Calu3 (cell line): ENCODE data around the gene KRT75. TPM values are rescaled to one million over a fixed set of nuclear protein-coding genes. Genes with fewer than 3 reads are reported as not detected.

Source experiments
- BruUV-seq: library from RNA; stranded (reverse); fragments of 400-500 nt; replicated peaks from 2 replicates; lab custom pipeline; 2021; lab: Mats Ljungman, UMichigan
- CTCF ChIA-PET: fragments of 300-600 bp; sonication (Branson Sonifier 250); formaldehyde crosslinking; loops from one replicate; lab custom pipeline; 2022; ENCODE audit warnings: antibody characterized with exemption; lab: Charles Lee
- DNase-seq: peaks from one replicate; pipeline ENCODE4 v3.0.0; 2022
- H3K27ac Mint-ChIP-seq: one replicate; pipeline ENCODE4 v1.8.0; 2022; ENCODE audit warnings: mixed read lengths; ENCODE audit not compliant: unreplicated experiment
- H3K27me3 Mint-ChIP-seq: one replicate; pipeline ENCODE4 v1.8.0; 2022; ENCODE audit warnings: mixed read lengths; ENCODE audit not compliant: unreplicated experiment
- H3K36me3 Mint-ChIP-seq: one replicate; pipeline ENCODE4 v1.8.0; 2022; ENCODE audit warnings: mild to moderate bottlenecking, moderate library complexity, mixed read lengths; ENCODE audit not compliant: insufficient read depth, unreplicated experiment
- H3K4me1 Mint-ChIP-seq: one replicate; pipeline ENCODE4 v1.8.0; 2022; ENCODE audit warnings: mild to moderate bottlenecking, low read depth, mixed read lengths; ENCODE audit not compliant: unreplicated experiment
- H3K4me3 Mint-ChIP-seq: one replicate; pipeline ENCODE4 v1.8.0; 2022; ENCODE audit warnings: mild to moderate bottlenecking, low read depth, moderate library complexity, mixed read lengths; ENCODE audit not compliant: unreplicated experiment
- H3K9me3 Mint-ChIP-seq: one replicate; pipeline ENCODE4 v1.8.0; 2022; ENCODE audit warnings: low read depth, mixed read lengths; ENCODE audit not compliant: unreplicated experiment
- CTCF ChIP-seq: fragments of 200-600 bp; IDR thresholded peaks from one replicate; pipeline ENCODE4 v1.8.0; 2022; ENCODE audit warnings: antibody characterized with exemption; ENCODE audit not compliant: unreplicated experiment
- intact Hi-C: fragments of 100-400 bp; cut with micrococcal nuclease; formaldehyde crosslinking; loops from one replicate; pipeline ENCODE4 v1.10.0; 2022; ENCODE audit not compliant: unreplicated experiment
- total RNA-seq: library from RNA; stranded (reverse); gene quantifications from 2 replicates; pipeline ENCODE4 v1.2.3, GENCODE V29; 2022

Gene KRT75
- total RNA-seq, 1 experiment from 2014 or later, result not detected

- no TSS peak for BruUV-seq
- Mint-ChIP-seq H3K36me3 (no peaks in the 10 kb centered on the region), H3K9me3 (no peaks in the 10 kb centered on the region), H3K27me3 (peaks cover 49% of the 10 kb centered on the region), H3K27ac (no peak overlapping the region), H3K4me3 (no peak overlapping the region), H3K4me1 (no peaks in the 10 kb centered on the region)
- CTCF ChIA-PET, result interaction anchor here (0.7 kb wide), 1 partner anchor 394 kb away, joined by 4 read pairs; no protein-coding TSS in a partner anchor
- no peak for DNase-seq
- intact Hi-C loops, result no loop called here
- no peak for TF ChIP-seq CTCF
Observed at GRCh38 chr12:52423661-52424500, 10.3 kb downstream of the KRT75 start.

GRCh38 chr12:52423035-52423434, 11.1 kb downstream of the KRT75 start:
- BruUV-seq, result no TSS peak
- H3K27ac Mint-ChIP-seq, result no peak overlapping the region

GRCh38 chr12:52419656-52420055, 14.5 kb downstream of the KRT75 start:
- Mint-ChIP-seq H3K9me3 (no peaks in the 10 kb centered on the region), H3K27ac (no peak overlapping the region)
- DNase-seq, result no peak

More at GRCh38 chr12:52423035-52423434, 11.1 kb downstream of the KRT75 start:
- no peaks in the 10 kb centered on the region for H3K4me1 Mint-ChIP-seq
- no peak for DNase-seq
- intact Hi-C loops, result no loop called here
- CTCF ChIA-PET, result interaction anchor here (0.7 kb wide), 1 partner anchor 393 kb away, joined by 4 read pairs; no protein-coding TSS in a partner anchor
- H3K36me3 Mint-ChIP-seq, result no peaks in the 10 kb centered on the region
- H3K9me3 Mint-ChIP-seq, result no peaks in the 10 kb centered on the region
- peaks cover 42% of the 10 kb centered on the region for H3K27me3 Mint-ChIP-seq
- no peak overlapping the region for H3K4me3 Mint-ChIP-seq
- TF ChIP-seq CTCF, result no peak

GRCh38 chr12:52418576-52419110, 15.5 kb downstream of the KRT75 start:
- Mint-ChIP-seq H3K27ac (no peak overlapping the region), H3K36me3 (no peaks in the 10 kb centered on the region), H3K9me3 (no peaks in the 10 kb centered on the region), H3K27me3 (peaks cover 56% of the 10 kb centered on the region), H3K4me3 (no peak overlapping the region), H3K4me1 (no peaks in the 10 kb centered on the region)
- BruUV-seq, result no TSS peak
- CTCF ChIA-PET, result interaction anchor here (0.7 kb wide), 1 partner anchor 15 kb away, joined by 3 read pairs; no protein-coding TSS in a partner anchor
- intact Hi-C loops, result no loop called here
- no peak for TF ChIP-seq CTCF
- DNase-seq, result no peak

More at GRCh38 chr12:52419656-52420055, 14.5 kb downstream of the KRT75 start:
- Mint-ChIP-seq H3K36me3 (no peaks in the 10 kb centered on the region), H3K4me1 (no peaks in the 10 kb centered on the region), H3K27me3 (peaks cover 55% of the 10 kb centered on the region), H3K4me3 (no peak overlapping the region)
- intact Hi-C loops, result no loop called here
- no TSS peak for BruUV-seq
- no peak for TF ChIP-seq CTCF
- CTCF ChIA-PET, result interaction anchor here (0.7 kb wide), 1 partner anchor 125 kb away, joined by 6 read pairs; no protein-coding TSS in a partner anchor
